NCI-H446 (cell line): ENCODE data around the gene ATG3.
"Not testable (repeated sequence)": the region's sequence is repeated elsewhere in the genome, so short reads cannot be mapped to it uniquely, and the experiment has no call there.

Source experiments
- DNase-seq, 2 experiments: peaks; one replicate each; lab custom pipeline; 2025; lab: John Stamatoyannopoulos, UW

ATG3 gene

GRCh38 chr3:112560721-112561483 lies 860 bp downstream of the ATG3 start:
- peak; percentile 73 to 74 for DNase-seq

- DNase-seq, result no peak
These were observed 1.5 kb downstream of the ATG3 start for GRCh38 chr3:112560307-112560706.

- no peak for DNase-seq
These were observed 3.8 kb downstream of the ATG3 start for GRCh38 chr3:112557976-112558375.

GRCh38 chr3:112555535-112556170 lies 6.1 kb downstream of the ATG3 start:
- DNase-seq, result no peak

GRCh38 chr3:112550859-112551258 lies 10.9 kb downstream of the ATG3 start:
- no peak for DNase-seq

DNA sequence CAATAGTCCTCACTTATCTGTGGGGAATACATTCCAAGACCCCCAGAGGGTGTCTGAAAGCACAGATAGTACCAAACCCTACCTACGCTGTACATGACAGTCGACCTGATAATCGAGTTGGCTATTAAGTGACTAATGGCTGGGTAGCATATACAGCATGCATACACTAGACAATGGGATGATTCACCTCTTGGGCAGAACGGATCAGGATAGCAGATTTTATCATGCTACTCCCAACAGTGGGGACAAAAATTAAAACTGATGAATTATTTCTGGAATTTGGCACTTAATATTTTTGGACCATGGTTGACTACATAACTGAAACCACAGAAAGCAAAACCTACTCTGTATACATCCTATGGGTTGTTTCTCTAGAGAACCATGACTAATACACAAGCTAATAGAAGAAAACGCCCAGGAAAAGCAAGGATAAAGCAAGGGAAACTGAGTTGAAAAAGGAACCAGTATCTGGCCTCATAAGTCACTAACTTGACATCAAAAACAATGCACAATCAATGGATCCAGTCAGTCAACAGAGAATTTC lies 15.5 kb downstream of the ATG3 start:
- DNase-seq, result no peak

GRCh38 chr3:112539825-112540650 lies 21.7 kb downstream of the ATG3 start:
- no peak for DNase-seq

GRCh38 chr3:112531358-112531781 lies 30.4 kb downstream of the ATG3 start:
- DNase-seq, result peak in 1 of 2 experiments; percentile 26

DNA sequence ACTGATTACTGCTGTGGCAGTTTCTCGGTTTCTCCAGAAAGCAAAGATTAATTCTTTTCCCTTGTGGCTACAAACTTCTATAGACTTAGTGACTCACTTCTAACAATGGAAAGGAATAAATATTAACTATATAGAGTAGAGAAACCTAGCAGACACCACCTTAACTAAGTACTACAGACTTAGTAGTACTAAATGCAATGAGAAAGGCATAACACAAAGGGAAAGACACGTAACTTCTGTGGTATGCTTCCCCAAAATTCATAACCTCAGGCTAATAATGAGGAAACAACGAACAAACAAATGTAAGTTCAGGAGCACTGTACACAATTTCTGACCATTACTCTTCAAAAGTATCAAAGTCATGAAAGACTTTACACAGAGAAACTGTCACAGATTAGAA lies 31.2 kb downstream of the ATG3 start:
- no peak for DNase-seq

DNA sequence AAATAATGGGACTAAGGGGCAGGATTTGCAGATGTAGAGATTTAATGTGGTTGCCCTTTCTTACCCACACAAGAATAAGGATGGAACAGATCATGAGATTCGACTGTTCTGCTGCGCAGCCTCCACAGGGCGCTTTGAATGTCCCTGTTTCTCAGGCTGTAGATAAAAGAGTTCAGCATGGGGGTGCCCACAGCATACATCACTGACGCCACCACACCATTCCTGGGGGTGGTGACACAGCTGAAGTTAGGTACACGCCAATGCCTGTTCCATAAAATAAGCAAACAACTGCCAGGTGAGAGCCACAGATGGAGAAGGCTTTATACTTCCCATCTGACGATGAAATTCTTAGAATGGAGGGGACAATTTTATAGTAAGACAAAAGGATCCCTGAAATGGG lies 37.6 kb downstream of the ATG3 start:
- DNase-seq, result not testable (repeated sequence)

DNA sequence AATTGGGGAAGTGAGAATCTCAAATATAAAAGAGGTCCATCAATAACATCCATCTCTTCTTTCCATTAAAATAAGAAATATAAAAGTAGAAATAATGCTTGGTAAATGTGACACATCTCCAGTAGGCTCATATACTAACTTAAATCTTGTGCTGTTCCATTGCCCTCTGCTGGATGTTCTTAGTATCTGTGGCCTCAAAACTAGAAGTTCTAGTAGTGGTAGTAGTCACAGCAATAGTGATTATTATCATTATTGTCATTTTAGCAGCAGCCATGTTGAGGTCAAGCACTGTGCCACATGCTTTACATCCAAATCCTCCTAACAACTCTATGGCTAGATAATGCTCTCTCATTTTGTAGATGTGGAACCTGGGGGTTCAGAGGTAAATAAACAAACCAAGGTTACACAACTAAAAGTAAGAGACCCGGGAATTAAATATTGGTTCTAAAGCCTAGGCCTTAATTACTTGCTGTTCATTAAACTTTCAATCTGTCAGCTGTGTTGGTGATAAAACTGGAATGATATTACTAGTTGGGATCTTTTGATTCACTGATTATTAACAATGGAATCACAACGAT lies 42.2 kb downstream of the ATG3 start:
- DNase-seq, result peak; percentile 2 to 59

GRCh38 chr3:112518970-112519369 lies 42.8 kb downstream of the ATG3 start:
- not testable (repeated sequence) for DNase-seq

- no peak for DNase-seq
These were observed 47.1 kb downstream of the ATG3 start for GRCh38 chr3:112514527-112515128.

GRCh38 chr3:112512320-112512719 lies 49.4 kb downstream of the ATG3 start:
- DNase-seq, result no peak

GRCh38 chr3:112508860-112509259 lies 52.9 kb downstream of the ATG3 start:
- DNase-seq, result no peak

GRCh38 chr3:112508261-112508660 lies 53.5 kb downstream of the ATG3 start:
- no peak for DNase-seq

DNA sequence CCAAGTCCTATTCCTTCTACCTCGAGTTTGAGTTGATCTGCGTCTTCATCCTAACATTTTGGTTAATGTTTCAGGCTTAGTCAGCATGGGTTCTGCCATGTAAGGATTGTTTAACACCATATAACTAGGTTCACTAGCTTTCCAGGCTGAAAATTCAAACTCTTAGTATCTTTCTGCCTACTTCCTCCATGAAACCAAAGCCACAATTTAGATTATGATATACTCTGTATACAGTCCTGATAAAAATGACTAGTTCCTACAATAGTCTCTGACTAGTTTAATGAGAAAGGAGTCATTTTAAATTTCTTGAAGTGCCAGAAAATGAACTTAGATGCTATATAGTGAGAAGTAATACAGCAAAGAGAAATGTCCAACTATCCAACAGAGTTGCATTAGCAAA lies 55.9 kb downstream of the ATG3 start:
- no peak for DNase-seq

DNA sequence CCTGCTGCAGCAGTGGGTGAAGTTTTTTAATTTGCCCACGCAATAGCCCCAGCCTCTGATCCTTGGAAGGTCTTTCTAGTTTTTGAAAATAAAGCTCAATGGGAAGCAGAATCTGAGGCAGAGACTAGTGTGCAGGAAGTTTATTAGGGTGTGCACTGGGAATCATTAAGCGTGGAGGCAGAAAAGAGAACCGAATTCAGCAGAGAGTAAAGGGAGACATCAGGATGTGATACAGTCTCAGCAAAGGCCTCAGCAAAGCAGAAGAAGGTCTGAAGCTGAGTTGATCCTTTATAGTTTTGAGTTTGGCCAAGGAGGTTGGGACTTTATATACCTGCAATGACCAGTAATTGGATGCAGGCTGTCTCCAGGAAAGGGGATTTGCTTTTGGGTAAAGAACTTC lies 57.6 kb downstream of the ATG3 start:
- DNase-seq, result no peak

GRCh38 chr3:112503304-112503972 lies 58.3 kb downstream of the ATG3 start:
- DNase-seq, result no peak

DNA sequence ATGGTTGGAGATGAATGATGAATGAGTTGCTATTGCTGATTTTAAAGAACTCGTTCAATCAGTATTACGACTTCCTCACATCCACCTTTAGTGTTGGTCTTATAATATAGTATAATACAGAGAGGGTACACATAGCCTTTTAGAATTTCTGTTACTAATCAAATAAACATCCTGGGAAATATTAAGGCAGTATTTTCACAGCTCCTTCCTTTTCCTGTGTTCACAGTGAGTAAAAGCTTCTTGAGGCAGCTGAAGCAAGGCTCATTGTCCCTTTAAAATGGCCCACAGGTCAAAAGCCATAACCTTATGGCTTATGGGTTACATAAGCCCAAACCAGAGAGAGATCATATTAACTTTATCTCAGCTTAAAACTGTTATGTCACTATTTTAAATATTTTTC lies 61.1 kb downstream of the ATG3 start:
- no peak for DNase-seq
